HG02981 (cell line): ENCODE results near the gene CAP2.
"Not testable (repeated sequence)": the region's sequence is repeated elsewhere in the genome, so short reads cannot be mapped to it uniquely, and the experiment has no call there.

Experiments
- ATAC-seq: cut with Tn5 transposase; IDR thresholded peaks from one replicate; pipeline ENCODE4 v1.9.1; 2021; ENCODE audit warnings: mild to moderate bottlenecking, moderate library complexity; ENCODE audit not compliant: unreplicated experiment

Gene CAP2

DNA sequence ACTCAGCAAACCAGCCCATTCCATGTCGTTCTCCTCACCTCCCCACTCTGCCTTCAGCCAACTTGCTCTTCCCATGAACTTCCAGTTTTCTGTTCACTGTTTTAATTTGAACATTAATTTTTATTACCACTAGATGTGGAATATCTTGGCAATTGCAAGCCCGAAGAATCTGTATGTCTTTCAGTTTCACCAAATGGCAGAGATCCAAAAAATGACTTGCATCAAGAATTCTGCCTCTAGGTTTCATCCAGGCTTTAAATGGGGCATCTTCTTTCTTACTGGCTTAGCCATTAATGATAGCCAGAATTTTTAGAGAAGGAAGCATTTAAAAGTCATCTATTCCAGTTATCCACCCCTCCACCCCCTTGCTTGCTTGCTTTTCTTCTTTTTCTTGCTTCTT, 39.0 kb downstream of the CAP2 start:
- ATAC-seq = no peak

DNA sequence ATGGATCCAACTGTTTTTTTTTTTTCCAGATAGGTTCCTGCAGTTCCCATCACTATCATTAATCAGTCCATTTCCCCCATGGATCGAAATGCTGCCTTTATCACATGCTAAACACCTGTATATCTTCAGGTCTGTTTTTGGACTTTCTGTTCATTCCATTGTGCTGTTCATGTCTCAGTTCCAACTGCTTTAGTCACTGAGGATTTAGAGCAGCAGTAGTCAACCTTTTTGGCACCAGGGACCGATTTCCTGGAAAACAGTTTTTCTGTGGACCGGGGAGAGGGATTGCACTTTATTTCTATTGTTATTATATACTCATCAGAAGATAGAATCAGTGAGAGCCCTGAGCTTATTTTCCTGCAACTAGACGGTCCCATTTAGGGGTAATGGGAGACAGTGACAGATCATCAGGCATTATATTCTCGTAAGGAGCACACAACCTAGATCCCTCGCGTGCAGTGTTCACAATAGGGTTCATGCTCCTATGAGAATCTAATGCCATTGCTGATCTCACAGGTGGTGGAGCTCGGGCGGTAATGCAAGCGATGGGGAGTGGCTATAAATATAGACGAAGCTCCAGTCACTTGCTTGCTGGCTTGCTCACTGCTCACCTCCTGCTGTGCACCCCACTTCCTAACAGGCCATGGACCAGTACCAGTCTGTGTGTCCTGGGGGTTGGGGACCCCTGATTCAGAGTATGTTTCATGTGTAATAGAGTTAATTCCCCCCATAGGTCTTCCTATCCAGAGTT, 46.0 kb downstream of the CAP2 start:
- ATAC-seq = no peak

DNA sequence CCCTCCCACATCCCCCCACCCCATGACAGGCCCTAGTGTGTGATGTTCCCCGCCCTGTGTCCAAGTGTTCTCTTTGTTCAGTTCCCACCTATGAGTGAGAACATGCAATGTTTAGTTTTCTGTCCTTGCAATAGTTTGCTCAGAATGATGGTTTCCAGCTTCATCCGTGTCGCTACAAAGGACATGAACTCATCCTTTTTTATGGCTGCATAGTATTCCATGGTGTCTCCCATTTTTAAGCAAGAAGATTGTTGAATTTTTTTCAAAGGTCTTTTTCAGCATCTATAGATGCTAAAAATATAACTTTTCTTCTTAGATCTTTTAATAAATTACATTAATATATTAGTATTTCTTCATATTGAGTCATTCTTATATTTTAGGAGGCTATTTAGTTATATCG, 47.4 kb downstream of the CAP2 start:
- not testable (repeated sequence) for ATAC-seq

DNA sequence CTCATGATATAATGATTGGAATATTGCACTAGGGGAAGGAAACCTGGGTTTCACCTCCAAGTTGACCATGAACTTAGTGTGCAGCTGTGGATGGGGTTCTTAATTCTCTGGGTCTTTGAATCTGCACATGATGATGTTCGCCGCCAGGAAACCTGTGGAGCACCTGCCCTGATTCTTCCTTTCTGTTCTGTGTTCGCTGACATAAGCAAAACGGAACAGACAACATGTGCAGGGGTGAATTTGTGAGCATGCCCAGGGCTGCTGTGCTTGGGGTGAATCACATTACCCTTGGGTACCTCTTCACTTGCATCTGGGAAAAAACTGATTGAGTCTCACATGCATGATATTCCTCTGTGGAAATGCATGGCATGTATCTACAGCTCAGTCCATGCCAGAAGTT, 48.8 kb downstream of the CAP2 start:
- ATAC-seq = no peak

DNA sequence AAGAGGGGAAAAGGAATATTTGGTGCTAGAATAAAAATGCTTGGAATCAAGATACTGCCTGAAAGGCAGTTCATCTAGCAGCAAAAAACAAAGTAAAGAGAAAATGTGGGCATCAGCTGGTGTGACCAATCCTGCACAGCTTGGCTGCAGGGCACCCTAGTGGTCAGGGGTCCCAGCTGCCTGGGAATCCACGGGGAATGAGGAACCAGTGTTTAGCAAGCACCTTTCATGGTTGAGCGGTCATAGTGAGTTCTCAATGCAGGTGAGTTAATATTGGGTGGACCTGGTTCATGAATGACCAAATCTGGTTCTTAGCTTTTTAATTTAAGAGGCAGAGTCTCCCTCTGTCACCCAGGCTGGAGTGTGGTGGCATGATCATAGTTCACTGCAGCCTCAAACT, 53.3 kb downstream of the CAP2 start:
- peak; percentile 22 for ATAC-seq

DNA sequence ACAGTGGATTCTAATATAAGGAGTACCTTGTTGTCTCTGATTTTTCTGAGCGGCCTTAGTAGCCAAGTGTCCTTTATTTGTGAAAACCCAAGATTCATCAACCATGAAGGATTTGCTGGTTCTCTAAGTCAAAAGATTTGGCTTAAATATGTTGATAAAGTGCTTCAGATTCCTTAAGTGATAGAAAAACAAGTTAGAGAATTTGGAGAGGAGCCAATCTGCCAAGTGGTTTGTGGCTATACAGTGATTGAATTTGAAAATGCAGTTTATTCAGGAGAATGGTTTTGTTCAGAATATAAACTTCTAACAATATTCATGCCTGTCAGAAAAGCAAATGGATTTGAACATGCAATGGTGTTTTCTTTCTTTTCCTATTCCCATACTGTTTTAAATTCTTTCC, 54.8 kb downstream of the CAP2 start:
- ATAC-seq = no peak

DNA sequence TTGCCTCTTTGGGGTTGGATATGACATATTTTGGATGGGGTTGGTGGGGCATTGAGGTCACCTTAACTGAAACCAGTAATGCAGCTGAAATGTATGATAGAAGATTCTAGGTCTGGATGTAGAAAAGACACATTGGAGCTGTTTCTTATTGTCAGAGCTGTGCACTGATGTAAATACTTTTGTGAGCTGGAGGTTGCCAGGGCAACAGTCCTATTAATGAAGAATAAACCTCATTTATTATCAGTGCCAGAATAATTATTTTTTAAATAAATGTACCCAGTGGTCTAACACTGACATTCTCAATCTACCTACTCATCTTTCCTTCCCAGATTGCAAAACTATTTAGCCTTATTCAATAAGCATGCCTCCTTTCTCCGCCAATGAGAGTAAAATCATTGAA, 57.0 kb downstream of the CAP2 start:
- ATAC-seq = no peak

DNA sequence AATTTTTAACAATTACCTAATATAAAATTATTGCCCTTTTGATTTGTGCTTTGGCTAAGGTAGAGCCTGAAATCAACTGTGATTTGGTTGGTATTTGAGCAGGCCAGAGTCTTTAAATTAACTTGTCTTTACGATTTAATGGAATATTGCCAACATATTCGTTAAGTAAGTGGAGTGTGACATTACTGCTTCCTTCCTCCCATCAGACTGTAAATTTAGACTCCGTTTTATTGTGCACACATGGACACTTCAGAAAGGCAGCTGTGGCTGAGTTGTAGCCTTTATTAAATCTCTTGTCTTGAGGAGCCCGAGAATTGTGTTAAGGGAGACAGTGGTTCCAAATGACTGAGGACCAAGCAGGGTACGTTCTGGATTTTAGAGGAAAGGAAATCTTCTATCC, 57.4 kb downstream of the CAP2 start:
- ATAC-seq = no peak

DNA sequence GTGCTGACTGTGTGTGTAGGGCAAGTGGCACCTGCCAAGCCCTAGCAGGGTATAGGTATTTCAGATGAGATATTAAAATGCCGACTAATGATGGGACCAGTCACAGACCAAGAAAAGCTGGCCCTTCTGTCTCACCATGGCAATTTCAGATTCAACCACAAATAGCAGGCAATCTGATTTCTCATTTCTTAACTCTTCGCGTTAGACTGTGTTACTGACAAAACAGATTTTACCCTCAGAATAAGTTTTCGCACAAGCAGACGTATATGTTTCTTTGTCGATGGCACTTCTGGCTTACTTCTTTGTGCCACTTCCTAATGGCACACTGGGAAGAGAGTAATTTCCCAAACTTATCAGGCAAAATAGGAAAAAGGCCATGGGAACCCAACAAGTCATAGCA, 58.7 kb downstream of the CAP2 start:
- no peak for ATAC-seq

DNA sequence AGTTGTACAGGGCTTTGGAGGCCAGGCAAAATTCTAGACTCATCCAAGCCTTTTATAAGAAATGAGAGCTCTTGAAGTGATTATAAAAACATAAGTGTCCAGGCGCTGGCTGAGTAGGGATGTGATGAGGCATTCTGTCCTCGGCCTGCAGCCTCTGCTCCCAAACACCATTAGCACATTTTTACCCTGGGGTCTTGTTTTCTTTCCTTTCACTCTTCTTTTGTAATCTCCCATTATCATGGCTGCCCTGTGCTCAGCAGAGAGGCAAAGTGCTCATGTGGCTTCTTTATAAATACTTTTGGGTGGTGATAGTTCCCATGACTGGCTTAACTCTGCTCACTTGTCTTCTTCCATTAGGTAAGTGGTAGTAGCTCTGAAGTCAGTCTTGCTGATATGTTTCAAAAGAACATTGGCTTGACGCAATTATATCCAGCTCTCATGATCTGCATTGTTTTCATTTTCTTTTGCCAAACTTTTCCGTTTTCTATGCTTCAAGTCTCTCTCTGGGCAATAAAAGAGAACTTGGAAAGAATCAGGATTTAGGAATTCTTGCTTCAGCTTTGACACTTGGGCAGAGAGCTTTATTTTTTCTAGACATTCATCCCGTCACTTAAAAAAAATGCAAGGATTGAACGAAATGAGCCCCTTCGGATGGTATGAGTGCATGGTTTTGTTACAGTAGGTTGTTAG, 61.1 kb downstream of the CAP2 start:
- ATAC-seq = no peak

DNA sequence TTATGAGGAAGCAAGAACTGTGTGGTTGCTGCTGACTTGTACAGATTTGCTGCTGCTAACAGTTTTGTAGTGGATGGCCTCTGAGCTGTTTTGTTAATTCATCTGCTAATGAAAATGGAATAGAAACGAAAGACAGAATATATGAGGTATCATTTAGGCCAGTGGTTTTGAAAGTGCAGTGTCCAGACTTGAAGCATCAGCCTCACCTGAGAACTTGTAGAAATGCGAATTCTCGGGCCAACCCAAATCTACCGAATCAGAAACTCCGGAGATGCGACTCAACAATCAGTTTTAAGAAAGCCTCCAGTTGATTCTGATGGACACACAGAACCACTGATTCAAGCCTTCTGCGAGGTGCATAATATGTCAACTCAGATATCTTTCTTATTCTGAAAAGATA, 62.5 kb downstream of the CAP2 start:
- ATAC-seq = no peak

DNA sequence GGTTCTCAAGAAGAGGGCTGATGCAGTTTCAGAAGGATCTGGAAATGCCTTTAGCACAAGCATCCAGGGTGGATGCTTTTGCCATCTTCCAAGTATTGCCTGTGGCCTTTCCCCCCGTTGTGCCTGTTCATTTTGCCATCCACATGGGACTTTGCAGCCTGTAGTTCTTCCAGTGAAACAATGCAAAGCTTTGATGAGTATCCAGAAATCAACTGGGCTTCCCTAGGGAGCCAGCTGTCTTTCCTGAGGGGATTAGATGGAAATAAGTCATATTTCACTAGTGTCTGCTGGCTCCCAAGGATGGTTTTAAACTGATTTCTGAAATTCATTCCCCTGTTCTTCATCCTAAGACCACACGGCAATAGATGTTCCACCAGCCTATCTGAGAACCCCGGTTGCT, 63.3 kb downstream of the CAP2 start:
- ATAC-seq = no peak

DNA sequence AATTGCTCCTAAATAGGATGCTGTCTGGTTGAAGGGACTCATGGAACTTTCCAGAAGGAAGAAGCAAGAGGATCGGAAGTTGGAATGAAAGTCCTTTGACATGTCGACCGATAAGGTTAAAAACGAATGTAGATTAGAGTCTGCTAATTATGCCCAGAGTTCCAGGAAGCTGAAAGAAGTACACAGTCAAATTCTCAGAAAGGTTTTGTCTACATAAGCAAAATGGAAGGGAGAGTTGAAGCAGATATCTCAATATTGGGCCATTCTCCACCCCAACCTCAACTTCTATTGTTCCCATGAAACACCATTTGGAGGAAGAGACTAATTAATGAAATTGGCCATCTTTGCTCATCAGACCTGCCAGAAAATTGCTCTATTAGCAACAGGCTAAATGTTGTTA, 64.0 kb downstream of the CAP2 start:
- no peak for ATAC-seq

DNA sequence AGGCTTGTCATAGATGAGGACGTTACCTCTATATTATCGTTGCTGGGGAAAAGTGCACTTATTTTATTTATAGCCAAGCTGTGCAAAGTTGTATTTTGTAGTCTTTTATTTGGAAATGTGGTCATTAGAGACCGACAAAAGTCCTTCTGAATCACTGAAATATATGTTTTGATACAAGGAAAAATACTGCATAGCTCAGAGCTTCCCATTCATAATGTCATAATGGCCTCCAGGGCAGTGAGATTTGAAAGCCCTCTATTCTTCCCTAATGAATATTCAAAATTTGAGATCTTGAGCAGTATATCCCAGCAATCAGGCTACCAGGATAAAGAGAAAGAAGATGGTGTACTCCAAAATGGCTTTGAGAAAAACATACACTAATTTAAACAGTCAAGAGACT, 64.6 kb downstream of the CAP2 start:
- ATAC-seq = no peak

DNA sequence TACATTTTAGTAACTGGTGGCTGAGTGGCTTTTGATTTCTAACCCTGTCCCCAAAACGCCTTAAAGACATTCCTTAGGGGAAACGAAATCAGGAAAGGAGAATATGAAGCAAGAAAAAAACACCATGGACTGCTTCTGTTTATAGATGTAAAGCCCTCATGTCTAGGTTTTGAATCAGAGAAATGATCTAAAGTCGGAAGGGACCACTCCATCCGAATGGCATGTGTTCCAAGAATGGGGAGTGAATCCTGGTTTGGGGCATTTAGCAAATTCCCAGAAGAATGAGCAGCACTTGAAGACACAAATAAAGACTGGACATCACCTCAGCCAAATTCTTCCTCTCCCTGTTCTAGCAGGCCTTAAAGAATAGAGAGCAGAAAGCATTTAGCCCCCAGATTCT, 65.6 kb downstream of the CAP2 start:
- ATAC-seq = no peak

DNA sequence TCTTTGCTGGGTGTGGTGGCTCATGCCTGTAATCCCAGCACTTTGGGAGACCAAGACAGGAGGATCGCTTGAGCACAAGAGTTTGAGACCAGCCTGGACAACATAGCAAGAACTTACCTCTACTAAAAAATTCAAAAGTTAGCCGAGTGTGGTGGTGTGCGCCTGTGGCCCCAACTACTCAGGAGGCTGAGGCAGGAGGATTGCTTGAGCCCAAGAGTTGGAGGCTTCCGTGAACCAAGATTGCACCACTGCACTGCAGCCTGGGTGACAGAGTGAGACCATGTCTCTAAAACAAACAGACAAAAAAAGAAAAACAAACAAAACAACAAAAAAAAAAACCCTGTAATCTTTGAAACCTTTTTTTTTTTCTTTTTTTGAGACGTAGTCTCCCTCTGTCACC, 67.5 kb downstream of the CAP2 start:
- no peak for ATAC-seq

DNA sequence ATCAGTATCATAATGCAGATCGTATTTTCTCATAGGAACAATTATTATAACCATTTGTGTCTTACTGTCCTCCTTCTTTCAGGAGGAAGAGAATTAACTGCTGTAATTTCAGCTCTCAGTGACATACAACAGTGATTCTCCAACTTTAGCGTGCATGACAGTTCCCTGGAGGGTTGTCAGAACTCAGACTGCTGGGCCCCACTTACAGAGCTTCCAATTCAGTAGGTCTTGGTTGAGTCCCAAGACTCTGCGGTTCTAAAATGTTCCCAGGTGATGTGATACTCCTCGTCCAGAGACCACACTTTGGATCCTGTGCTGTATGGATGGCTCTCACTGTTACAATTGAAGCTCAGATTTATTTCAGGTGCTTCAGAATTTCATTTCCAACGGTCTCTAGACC, 72.8 kb downstream of the CAP2 start:
- no peak for ATAC-seq

DNA sequence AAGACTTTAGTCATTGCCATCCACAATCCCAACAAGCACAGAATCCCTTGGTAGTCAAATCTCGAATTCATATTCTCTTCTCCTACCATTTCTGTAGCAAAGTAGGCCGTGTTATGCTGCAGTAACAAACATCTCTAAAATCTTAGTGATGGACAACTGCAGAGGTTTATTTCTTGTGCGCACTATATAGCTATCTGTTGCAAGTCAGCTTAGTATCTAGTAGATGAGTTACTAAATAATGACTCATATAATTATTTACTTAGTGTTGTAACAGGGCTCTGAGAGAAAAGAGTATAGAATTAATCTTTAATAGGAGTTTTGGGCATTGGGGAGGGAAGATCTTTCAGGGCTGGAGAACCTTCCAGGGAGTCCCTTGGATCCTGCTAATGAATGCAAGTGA, 73.3 kb downstream of the CAP2 start:
- ATAC-seq = no peak

DNA sequence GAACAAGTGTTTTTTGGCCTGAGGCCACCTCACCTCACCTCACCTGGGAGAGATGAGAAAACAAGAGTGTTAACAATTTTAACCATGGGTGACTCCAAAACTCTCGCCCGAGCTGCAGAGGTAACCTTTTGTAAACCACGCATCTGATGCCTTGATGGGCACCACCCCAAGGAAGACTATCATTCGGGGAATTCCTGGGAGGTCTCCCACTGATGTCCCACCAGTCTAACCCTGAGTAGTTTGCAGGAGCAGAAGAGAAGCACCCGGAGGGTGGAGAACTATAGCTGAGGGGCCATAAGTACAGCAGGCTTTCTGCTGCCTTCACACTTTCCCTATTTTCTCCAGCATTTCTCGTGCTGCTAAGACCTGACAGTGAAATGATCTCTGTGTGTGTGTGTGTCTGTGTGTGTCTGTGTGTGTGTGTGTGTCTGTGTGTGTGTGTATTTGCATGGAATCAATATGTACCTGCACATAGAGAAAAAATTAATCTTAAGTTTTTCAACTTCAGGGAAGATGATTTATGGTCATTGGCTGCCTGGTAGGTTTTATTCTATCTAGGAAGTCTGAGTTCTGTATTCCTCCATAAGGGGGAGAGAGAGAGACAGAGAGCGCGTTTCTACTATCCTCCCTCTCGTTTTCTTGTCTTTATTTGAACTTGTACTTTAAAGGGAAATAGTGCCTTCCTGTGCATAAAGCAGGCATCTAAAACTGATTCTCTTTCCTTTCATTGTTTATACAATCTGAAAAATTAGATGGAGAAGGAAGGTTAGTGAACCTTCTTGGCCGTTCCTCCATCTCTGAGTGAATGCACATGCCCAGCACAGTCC, 75.8 kb downstream of the CAP2 start:
- no peak for ATAC-seq

DNA sequence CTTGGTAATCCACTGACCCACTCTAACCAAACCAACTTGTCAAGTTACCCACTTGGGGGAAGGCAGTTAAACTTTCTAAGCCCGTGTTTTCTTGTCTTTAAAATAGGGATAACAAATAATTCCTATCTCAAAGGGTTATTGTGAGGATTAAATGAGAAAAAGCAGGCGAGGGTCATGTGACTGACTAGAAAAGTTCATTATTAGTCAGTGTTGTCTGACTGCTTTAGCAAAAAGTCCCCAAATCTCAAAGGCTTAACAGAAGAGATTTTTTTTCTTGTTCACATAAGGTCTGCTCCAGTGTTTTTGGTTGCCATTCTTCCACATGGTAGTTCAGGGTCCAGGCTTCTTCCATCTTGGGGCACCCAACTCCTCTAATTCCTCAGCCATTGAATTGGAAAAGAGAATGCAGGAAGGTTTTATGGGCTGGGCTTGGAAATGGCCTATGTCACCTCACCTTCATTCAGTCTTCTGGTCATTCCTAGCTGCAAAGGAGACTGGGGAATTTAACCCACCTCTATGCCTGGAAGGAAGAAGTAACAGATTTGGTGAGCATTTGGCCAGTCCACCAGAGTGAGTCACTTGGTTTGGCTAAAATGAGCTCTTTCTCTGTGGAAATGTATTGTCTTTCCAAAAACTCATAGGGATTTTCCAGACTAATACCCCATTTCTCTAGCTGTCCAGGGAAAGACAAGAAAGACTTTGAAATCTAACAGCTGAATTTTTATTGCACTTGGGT, 77.0 kb downstream of the CAP2 start:
- ATAC-seq = no peak

DNA sequence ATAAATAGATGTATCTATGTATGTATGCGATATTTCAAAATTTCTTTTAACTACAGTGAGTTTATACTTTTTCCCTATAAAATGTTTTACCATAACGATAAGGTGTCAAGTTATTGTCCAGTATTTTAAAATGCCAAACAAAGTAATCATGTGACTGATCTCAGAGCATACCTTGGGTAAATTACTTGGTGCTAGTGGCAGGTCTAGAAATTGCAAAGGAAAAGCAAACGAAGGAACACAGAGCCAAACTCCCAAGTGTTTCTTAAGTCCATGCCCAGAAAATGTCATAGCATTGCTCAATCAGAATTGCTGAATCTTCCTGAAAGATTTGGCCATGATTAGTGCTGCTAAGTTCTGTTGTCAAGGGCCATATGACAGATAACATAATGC, 77.5 kb downstream of the CAP2 start:
- ATAC-seq = no peak
